ENCODE results near the gene SIK3. TPM values are rescaled to one million over a fixed set of nuclear protein-coding genes. Genes with fewer than 3 reads are reported as not detected.
A peak's percentile ranks its signal among the peaks of the same experiment; 100 is the strongest.

SIK3 gene
- 42.4 TPM for polyA plus RNA-seq (2013)

- H3K9me3 ChIP-seq (ENCODE audit: control extremely low read depth in 1 of 5, control insufficient read depth in 4 of 5, insufficient read depth in 2 of 5, low read depth in 1 of 5, low read length in 4 of 5): no peaks in the 10 kb centered on the region
- H3K27me3 ChIP-seq (replicated peaks in 2 of 5; ENCODE audit: control insufficient read depth in 4 of 5, insufficient read depth in 5 of 5, low read length in 4 of 5): no peaks in the 10 kb centered on the region
- peaks cover 22 to 44% (median 39%) of the 10 kb centered on the region in 4 experiments for H3K4me1 ChIP-seq (ENCODE audit: control extremely low read depth in 1 of 4, control insufficient read depth in 4 of 4, insufficient read depth in 4 of 4, low read length in 3 of 4)
- H3K27ac ChIP-seq (ENCODE audit: insufficient read depth in 1 of 2, low read depth in 1 of 2, low read length in 2 of 2, poor library complexity in 1 of 2, severe bottlenecking in 2 of 2): peak within 1 kb of the TSS; percentile 92 to 97
- peaks cover 0 to 3% (median 0%) of the 10 kb centered on the region in 4 experiments for H3K36me3 ChIP-seq (ENCODE audit: control insufficient read depth in 4 of 4, insufficient read depth in 4 of 4, low read length in 3 of 4)
- peak within 1 kb of the TSS; percentile 70 to 96 (median 90) for H3K4me3 ChIP-seq (ENCODE audit: control insufficient read depth in 1 of 7, extremely low read depth in 1 of 7, insufficient read depth in 4 of 7, low read depth in 2 of 7, low read length in 6 of 7)
- DNase-seq: peak; percentile 91 to 93 (median 93)
- 2% methylated on average over 41 of the region's 78 CpGs for WGBS (ENCODE audit: insufficient coverage)
- ChIA-PET CTCF (interaction anchor here (0.5 to 2.7 kb wide), 26 partner anchors 12 to 319 kb away, joined by 3 to 17 read pairs (median 4); no protein-coding TSS in a partner anchor), POLR2A (interaction anchor here (0.6 to 1.5 kb wide), 4 partner anchors 79 to 309 kb away, joined by 3 to 7 read pairs (median 4); no protein-coding TSS in a partner anchor)
These were observed at the start of gene SIK3 for GRCh38 chr11:117098269-117099232. TSS of gene SIK3 (minus strand) at chr11:117098428. CDS start at chr11:117098415, 13 bp downstream.

DNA sequence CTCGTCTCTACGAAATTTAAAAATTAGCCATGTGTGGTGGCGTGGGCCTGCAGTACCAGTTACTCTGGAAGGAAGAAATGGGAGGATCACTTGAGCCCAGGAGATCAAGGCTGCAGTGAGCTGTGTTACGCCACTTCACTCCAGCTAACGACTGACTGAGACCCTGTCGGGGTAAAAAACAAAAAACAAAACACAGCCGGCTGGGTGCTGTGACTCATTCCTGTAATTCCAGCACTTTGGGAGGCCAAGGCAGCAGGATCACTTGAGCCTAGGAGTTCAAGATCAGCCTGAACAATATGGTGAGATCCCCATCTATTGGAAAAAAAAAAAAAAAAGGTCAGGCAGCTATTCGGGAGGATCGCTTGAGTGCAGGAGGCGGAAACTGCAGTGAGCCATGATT, 48.3 kb upstream of the SIK3 start:
- H3K27ac ChIP-seq (ENCODE audit: insufficient read depth in 1 of 2, low read depth in 1 of 2, low read length in 2 of 2, poor library complexity in 1 of 2, severe bottlenecking in 2 of 2): peak overlapping the region in 1 of 2 experiments; percentile 91
- 98% methylated on average over 7 of the region's 10 CpGs for WGBS (ENCODE audit: insufficient coverage)
- CTCF ChIA-PET: interaction anchor here (0.7 to 3.2 kb wide), 5 partner anchors 10 to 41 kb away, joined by 4 to 19 read pairs (median 5); no protein-coding TSS in a partner anchor
- H3K4me1 ChIP-seq (ENCODE audit: control extremely low read depth in 1 of 4, control insufficient read depth in 4 of 4, insufficient read depth in 4 of 4, low read length in 3 of 4): peaks cover 12 to 21% (median 17%) of the 10 kb centered on the region in 4 experiments
- H3K4me3 ChIP-seq (ENCODE audit: control insufficient read depth in 1 of 7, extremely low read depth in 1 of 7, insufficient read depth in 4 of 7, low read depth in 2 of 7, low read length in 6 of 7): peak overlapping the region in 2 of 7 experiments; percentile 88 to 99
- peaks cover 0 to 30% (median 13%) of the 10 kb centered on the region in 4 experiments for H3K36me3 ChIP-seq (ENCODE audit: control insufficient read depth in 4 of 4, insufficient read depth in 4 of 4, low read length in 3 of 4)
- H3K27me3 ChIP-seq (replicated peaks in 2 of 5; ENCODE audit: control insufficient read depth in 4 of 5, insufficient read depth in 5 of 5, low read length in 4 of 5): no peaks in the 10 kb centered on the region
- DNase-seq: no peak
- no peaks in the 10 kb centered on the region for H3K9me3 ChIP-seq (ENCODE audit: control extremely low read depth in 1 of 5, control insufficient read depth in 4 of 5, insufficient read depth in 2 of 5, low read depth in 1 of 5, low read length in 4 of 5)
- POLR2A ChIA-PET: no interaction called here

DNA sequence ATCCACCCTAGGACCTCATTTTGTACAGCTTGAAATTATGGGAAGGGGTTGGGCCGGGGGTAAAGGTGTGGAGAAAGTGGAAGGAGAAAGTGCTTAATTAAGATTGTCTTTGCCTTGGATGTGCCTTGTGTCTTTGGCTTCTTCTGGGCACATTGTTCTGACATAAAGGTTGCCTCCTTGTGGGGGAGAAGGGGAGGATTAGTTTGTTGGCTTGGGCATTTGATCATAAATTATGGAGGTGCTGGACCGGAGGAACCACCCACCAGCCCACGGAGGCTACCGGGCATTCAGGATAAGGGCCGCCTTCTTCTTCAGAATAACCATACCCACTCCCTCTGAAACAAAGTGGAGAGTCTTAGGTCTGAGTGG, 47.1 kb upstream of the SIK3 start:
- DNase-seq: peak; percentile 71 to 78 (median 74)
- H3K27ac ChIP-seq (ENCODE audit: insufficient read depth in 1 of 2, low read depth in 1 of 2, low read length in 2 of 2, poor library complexity in 1 of 2, severe bottlenecking in 2 of 2): peak overlapping the region; percentile 88 to 91
- no peaks in the 10 kb centered on the region for H3K27me3 ChIP-seq (replicated peaks in 2 of 5; ENCODE audit: control insufficient read depth in 4 of 5, insufficient read depth in 5 of 5, low read length in 4 of 5)
- no peaks in the 10 kb centered on the region for H3K9me3 ChIP-seq (ENCODE audit: control extremely low read depth in 1 of 5, control insufficient read depth in 4 of 5, insufficient read depth in 2 of 5, low read depth in 1 of 5, low read length in 4 of 5)
- CTCF ChIA-PET: interaction anchor here (0.6 to 3.2 kb wide), 13 partner anchors 9 to 871 kb away, joined by 3 to 19 read pairs (median 3); no protein-coding TSS in a partner anchor
- H3K4me3 ChIP-seq (ENCODE audit: control insufficient read depth in 1 of 7, extremely low read depth in 1 of 7, insufficient read depth in 4 of 7, low read depth in 2 of 7, low read length in 6 of 7): peak overlapping the region; percentile 65 to 99 (median 96)
- peaks cover 12 to 21% (median 17%) of the 10 kb centered on the region in 4 experiments for H3K4me1 ChIP-seq (ENCODE audit: control extremely low read depth in 1 of 4, control insufficient read depth in 4 of 4, insufficient read depth in 4 of 4, low read length in 3 of 4)
- H3K36me3 ChIP-seq (ENCODE audit: control insufficient read depth in 4 of 4, insufficient read depth in 4 of 4, low read length in 3 of 4): peaks cover 0 to 29% (median 12%) of the 10 kb centered on the region in 4 experiments
- WGBS (ENCODE audit: insufficient coverage): no CpG with 5 or more reads among the region's 5 CpGs
- POLR2A ChIA-PET: interaction anchor here (2.6 kb wide), 1 partner anchor 33 kb away, joined by 17 read pairs; the partner anchor contains the start of gene SIDT2

- WGBS (ENCODE audit: insufficient coverage): 0% methylated on average over 39 of the region's 62 CpGs
- ChIA-PET POLR2A (interaction anchor here (0.6 to 2.6 kb wide), 3 partner anchors 20 to 34 kb away, joined by 3 to 17 read pairs (median 4); partner anchors contain the start of gene SIDT2), CTCF (interaction anchor here (0.6 to 3.2 kb wide), 17 partner anchors 10 to 358 kb away, joined by 3 to 19 read pairs (median 3); partner anchors contain the start of gene SIDT2)
- H3K4me3 ChIP-seq (ENCODE audit: control insufficient read depth in 1 of 7, extremely low read depth in 1 of 7, insufficient read depth in 4 of 7, low read depth in 2 of 7, low read length in 6 of 7): peak overlapping the region; percentile 65 to 99 (median 96)
- peak overlapping the region; percentile 88 to 91 for H3K27ac ChIP-seq (ENCODE audit: insufficient read depth in 1 of 2, low read depth in 1 of 2, low read length in 2 of 2, poor library complexity in 1 of 2, severe bottlenecking in 2 of 2)
- DNase-seq: peak; percentile 70 to 88 (median 85)
- H3K4me1 ChIP-seq (ENCODE audit: control extremely low read depth in 1 of 4, control insufficient read depth in 4 of 4, insufficient read depth in 4 of 4, low read length in 3 of 4): peaks cover 12 to 21% (median 17%) of the 10 kb centered on the region in 4 experiments
- no peaks in the 10 kb centered on the region for H3K9me3 ChIP-seq (ENCODE audit: control extremely low read depth in 1 of 5, control insufficient read depth in 4 of 5, insufficient read depth in 2 of 5, low read depth in 1 of 5, low read length in 4 of 5)
- H3K27me3 ChIP-seq (replicated peaks in 2 of 5; ENCODE audit: control insufficient read depth in 4 of 5, insufficient read depth in 5 of 5, low read length in 4 of 5): no peaks in the 10 kb centered on the region
- peaks cover 0 to 24% (median 11%) of the 10 kb centered on the region in 4 experiments for H3K36me3 ChIP-seq (ENCODE audit: control insufficient read depth in 4 of 4, insufficient read depth in 4 of 4, low read length in 3 of 4)
These were observed 46.5 kb upstream of the SIK3 start for GRCh38 chr11:117144477-117145392.

DNA sequence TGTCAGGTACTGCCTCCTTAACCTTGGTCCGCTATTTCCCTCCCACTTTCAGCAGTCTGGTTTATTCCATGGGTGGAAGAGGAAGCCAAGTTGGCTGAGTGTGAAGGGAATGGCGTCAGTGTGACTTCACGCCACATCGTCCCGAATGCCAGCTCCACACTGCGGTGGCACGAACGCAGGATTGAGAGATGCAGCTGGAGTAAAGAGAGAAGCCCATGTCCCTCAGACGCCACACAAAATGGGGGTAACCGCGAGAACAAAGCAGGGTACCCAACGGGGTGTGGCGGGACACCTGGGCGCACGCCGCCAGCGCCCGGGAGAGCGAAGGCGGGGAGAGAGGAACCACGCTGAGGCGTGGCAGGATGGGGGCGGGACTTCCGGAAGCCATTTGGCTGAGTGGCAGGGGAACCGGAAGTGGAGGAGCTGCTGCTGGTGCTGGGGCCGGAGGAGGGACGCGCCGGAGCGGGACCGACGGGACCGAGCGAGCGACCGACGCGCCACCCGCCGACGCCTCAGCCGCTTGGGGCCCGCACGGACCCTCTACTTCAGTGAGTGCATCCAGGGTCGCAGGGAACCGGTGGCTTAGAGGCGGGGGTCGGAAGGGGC, 45.7 kb upstream of the SIK3 start, which contains the start of gene PAFAH1B2:
TSS of gene PAFAH1B2 (plus strand) at position 417 of the 606 bp plus-strand sequence. CDS start 8,161 bp downstream, outside the sequence.
- WGBS (ENCODE audit: insufficient coverage): under 1% methylated on average over 36 of the region's 48 CpGs
- peak within 1 kb of the TSS; percentile 65 to 99 (median 96) for H3K4me3 ChIP-seq (ENCODE audit: control insufficient read depth in 1 of 7, extremely low read depth in 1 of 7, insufficient read depth in 4 of 7, low read depth in 2 of 7, low read length in 6 of 7)
- ChIA-PET POLR2A (interaction anchor here (0.6 to 2.6 kb wide), 3 partner anchors 21 to 35 kb away, joined by 3 to 17 read pairs (median 4); partner anchors contain the start of gene SIDT2), CTCF (interaction anchor here (1.1 to 2.2 kb wide), 10 partner anchors 23 to 358 kb away, joined by 3 to 11 read pairs (median 3); partner anchors contain the start of gene SIDT2)
- H3K4me1 ChIP-seq (ENCODE audit: control extremely low read depth in 1 of 4, control insufficient read depth in 4 of 4, insufficient read depth in 4 of 4, low read length in 3 of 4): peaks cover 12 to 21% (median 17%) of the 10 kb centered on the region in 4 experiments
- peaks cover 0 to 23% (median 11%) of the 10 kb centered on the region in 4 experiments for H3K36me3 ChIP-seq (ENCODE audit: control insufficient read depth in 4 of 4, insufficient read depth in 4 of 4, low read length in 3 of 4)
- H3K9me3 ChIP-seq (ENCODE audit: control extremely low read depth in 1 of 5, control insufficient read depth in 4 of 5, insufficient read depth in 2 of 5, low read depth in 1 of 5, low read length in 4 of 5): no peaks in the 10 kb centered on the region
- peak within 1 kb of the TSS; percentile 88 to 91 for H3K27ac ChIP-seq (ENCODE audit: insufficient read depth in 1 of 2, low read depth in 1 of 2, low read length in 2 of 2, poor library complexity in 1 of 2, severe bottlenecking in 2 of 2)
- DNase-seq: peak; percentile 93 to 96 (median 96)
- no peaks in the 10 kb centered on the region for H3K27me3 ChIP-seq (replicated peaks in 2 of 5; ENCODE audit: control insufficient read depth in 4 of 5, insufficient read depth in 5 of 5, low read length in 4 of 5)
